Colon (tissue), 2 donors: ENCODE results near the gene CRLF2.
"Not testable (repeated sequence)": the region's sequence is repeated elsewhere in the genome, so short reads cannot be mapped to it uniquely, and the experiment has no call there.

Experiments used
- FAIRE-seq: peaks from 2 replicates; lab custom pipeline; 2012; peaks lifted over from hg19 to GRCh38; lab: Jason Lieb, UNC
- donor health status: control.
- donor health status: control.

The CRLF2 gene

DNA sequence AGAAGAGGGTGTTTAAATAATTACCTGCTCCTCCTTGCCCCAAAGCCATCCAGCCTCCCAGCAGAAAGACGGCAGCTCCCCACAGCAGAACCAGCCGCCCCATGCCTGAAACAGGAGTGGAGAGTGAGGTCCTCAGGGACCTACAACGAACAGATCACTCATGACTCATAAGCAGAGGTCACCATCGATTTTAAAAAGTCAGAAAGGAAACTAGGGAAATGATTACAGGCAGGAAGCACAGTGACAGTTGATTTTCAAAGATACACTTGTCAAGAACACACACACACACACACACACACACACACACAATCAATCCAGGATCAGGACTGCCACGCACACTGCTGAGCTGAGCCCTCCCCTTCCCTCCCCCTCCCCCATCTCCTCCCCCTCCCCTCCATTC is at the start of gene CRLF2:
CRLF2 (minus strand) TSS at position 118 of the 400 bp plus-strand sequence; CDS start at position 103, 15 bp downstream.
- no peak for FAIRE-seq

DNA sequence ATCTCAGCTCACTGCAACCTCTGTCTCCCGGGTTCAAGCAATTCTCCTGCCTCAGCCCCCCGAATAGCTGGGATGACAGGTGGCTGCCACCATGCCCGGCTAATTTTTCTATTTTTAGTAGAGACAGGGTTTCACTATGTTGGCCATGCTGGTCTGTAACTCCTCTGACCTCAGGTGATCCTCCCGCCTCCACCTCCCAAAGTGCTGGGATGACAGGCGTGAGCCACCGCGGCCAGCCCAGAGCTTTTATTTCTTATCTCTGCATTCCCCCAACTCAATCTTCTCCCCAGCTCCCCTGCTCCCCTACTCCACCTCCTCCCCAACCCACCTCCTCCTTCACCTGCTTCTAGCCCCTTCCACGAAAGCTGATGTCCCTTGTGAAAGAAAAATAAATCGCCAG is 49.3 kb upstream of the CRLF2 start:
- FAIRE-seq: not testable (repeated sequence)

GRCh38 chrX:1261285-1261684 is 48.8 kb upstream of the CRLF2 start:
- no peak for FAIRE-seq

- no peak for FAIRE-seq
Observed at GRCh38 chrX:1252861-1253260, 40.4 kb upstream of the CRLF2 start.

- FAIRE-seq: no peak
Observed at GRCh38 chrX:1249101-1249887, 36.8 kb upstream of the CRLF2 start.

- FAIRE-seq: no peak
Observed at GRCh38 chrX:1248331-1249061, 36.0 kb upstream of the CRLF2 start.

GRCh38 chrX:1246816-1247215 is 34.4 kb upstream of the CRLF2 start:
- FAIRE-seq: no peak

DNA sequence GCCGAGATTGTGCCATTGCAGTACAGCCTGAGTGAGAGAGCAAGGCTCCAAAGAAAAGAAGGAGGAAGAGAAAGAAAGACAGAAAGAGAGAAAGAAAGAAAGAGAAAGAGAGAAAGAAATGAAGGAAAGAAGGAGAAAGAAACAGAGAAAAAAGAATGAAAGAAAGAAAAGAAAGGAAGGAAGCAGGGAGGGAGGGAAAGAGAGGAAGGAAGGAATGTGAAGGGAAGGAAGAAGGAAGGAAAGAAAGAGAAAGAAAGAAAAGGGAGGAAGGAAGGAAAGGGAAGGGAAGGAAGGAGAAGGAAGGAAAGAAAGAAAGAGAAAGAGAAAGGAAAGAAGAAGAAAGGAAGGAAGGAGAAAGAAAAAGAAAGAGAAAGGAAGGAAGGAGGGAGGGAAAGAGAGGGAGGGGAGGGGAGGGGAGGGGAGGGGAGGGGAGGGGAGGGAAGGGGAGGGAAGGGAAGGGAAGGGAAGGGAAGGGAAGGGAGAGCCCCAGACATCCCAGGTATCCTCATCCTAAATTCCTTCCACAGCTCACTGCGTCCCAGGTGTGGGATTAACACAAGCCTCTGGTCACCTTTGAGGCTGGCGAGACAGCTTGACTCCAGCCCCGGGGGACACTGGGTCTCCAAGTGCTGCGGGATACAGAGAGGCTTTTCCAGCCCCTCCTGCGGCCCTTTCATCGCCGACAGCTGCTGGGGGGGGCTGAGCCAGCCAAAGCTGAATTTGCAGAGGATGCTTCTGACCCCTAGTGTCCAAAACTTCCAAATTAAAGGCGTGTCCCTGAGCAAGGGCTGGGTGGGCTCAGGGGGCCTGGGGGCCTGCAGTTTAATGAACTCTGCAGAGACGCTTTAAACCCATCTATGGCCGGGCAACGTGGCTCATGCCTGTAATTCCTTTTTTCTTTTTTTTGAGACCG is 32.0 kb upstream of the CRLF2 start:
- FAIRE-seq: no peak

DNA sequence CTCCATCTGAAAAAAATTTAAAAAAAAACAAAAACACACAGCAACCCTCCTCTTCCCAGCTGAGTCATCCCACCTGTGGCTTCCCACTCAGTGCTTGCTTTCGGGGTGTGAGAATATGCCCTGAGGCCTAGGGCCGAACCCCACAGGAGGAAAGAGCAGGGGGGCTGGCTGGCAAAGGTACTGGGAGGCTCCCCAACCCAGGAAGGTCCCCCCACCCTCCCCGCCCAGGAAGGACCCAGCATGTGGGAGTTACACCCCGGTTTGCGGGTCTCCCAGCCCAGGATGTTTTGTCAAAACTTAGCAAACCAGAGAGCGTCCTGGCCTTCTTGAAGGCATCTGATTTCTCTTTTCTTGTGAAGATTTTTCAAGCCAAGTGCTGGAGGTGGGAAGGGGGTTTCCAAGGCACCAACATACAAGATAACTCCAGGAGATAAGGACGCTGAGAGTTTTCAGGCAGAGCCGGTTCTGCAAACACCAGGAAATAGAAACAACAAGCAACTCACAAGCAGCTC is 30.5 kb upstream of the CRLF2 start:
- no peak for FAIRE-seq

- FAIRE-seq: not testable (repeated sequence)
Observed at GRCh38 chrX:1240551-1240950, 28.1 kb upstream of the CRLF2 start.

DNA sequence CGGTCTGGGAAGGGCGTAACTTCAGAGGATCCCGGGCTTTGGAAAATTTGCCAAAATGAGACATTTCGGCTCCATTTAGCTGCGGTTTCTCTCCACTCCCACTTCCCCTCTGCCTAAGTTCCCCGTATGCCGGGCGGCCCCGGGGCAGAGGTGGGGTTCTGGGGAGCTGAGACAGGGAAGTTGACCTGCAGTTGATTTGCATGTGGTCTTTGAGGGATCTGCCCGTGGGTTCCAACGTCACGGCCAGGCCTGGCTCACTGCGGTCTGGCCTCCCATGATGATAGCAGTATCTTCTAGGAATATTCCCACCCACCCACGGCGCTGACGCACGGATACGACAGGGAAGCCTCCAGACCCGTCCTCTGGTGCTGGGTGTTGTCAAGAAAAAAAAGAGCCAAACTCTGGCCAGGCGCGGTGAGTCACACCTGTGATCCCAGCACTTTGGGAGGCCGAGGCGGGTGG is 27.3 kb upstream of the CRLF2 start:
- FAIRE-seq: no peak

DNA sequence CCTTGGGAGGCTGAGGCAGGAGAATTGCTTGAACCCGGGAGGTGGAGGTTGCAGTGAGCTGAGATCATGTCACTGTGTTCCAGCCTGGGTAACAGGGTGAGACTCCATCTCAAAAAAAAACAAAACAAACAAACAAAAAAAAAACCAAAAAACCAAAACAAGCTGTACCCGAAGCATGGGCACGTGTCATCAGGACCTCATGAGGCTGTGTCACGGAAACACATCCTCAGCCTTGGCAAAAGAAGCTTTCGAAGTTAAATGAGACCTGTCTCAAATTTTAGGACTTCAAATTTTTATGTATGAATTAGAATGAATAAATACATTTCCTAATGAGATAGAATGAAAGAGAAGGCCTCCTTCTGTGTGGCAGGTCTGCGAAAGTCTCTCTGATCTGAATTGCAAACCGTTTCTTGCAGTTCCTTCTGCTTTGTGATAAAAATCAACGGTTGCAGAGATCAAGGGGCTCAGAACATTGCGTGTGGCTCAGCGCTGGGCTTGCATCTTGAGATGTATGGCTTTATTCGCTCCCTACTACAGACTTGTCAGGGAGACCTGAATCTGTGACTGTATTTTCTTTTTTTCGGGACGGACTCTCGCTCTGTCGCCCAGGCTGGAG is 19.5 kb upstream of the CRLF2 start:
- FAIRE-seq: no peak

- not testable (repeated sequence) for FAIRE-seq
Observed at GRCh38 chrX:1228101-1228500, 15.7 kb upstream of the CRLF2 start.

GRCh38 chrX:1226249-1226648 is 13.8 kb upstream of the CRLF2 start:
- FAIRE-seq: no peak

GRCh38 chrX:1224954-1225353 is 12.5 kb upstream of the CRLF2 start:
- no peak for FAIRE-seq

- no peak for FAIRE-seq
Observed at GRCh38 chrX:1223242-1223600, 10.8 kb upstream of the CRLF2 start.

GRCh38 chrX:1222531-1223241 is 10.2 kb upstream of the CRLF2 start:
- no peak for FAIRE-seq

DNA sequence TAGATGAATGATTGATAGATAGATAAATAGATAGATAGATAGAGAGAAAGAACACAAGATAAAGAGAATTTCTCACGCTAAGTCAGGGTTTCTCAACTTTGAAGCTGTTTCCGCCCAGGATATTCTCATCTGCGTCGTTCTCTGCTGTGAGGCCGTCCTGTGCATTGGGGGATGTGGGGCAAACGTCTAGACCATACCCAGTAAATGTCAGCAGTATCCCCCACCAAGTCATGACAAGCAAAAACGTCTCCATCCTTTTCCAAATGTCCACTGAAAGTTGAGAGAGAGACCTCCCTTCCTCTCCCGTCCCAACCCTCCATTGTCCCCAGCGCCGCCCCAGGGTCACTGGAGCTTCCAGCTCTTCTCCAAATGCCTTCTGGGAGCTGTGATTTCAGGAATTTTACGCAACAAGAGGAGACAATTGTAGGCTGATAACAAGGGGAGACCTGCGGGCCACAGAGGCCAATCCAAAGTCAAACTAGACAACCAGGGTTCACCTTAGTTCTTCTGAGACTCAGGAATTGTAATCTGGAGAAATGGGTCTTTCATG is 8.9 kb upstream of the CRLF2 start:
- FAIRE-seq: no peak

- no peak for FAIRE-seq
Observed at GRCh38 chrX:1218286-1218685, 5.8 kb upstream of the CRLF2 start.

DNA sequence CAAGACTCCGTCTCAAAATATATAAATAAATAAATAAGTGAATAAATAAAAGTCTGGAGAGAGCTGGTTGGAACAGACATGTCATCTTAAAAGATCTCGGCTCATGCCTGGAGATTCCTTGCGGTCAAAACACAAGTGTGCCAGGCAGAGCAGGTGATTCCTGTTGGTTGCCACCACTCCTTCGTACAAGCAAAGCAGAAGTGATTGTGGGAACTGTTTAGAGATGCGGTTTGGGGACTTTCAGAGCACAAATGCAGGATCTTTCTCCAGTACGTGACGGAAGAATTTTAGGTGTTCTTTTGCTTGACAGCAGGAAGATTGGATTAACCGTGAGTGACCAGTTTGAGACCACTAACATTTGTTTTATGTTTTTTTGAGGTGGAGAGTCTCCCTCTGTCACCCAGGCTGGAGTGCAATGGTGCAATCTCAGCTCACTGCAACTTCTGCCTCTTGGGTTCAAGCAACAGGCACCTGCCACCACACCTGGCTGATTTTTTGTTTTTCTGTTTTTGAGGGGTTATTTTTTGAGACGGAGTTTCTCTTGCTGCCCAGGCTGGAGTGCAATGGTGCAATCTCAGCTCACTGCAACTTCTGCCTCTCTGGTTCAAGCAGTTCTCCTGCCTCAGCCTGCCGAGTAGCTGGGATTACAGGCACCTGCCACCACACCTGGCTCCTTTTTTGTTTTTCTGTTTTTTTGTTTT is 2.8 kb upstream of the CRLF2 start:
- no peak for FAIRE-seq
